Epithelial cell of umbilical artery (primary cell): ENCODE results near the gene NPPA. TPM values are rescaled to one million over a fixed set of nuclear protein-coding genes. Genes with fewer than 3 reads are reported as not detected.

Experiments
- total RNA-seq: library from RNA; depleted of rRNA; stranded (reverse); fragments of >200 nt; gene quantifications from 2 replicates; pipeline ENCODE4 v1.2.3, GENCODE V29; 2014

Gene NPPA
- total RNA-seq, result not detected in 2 replicates

GRCh38 chr1:11847667-11848372, at the start of gene NPPA:
Gene NPPA (minus strand): TSS chr1:11847783. CDS start chr1:11847684, 99 bp downstream.

GRCh38 chr1:11858613-11858967, 11.0 kb upstream of the NPPA start, which contains the start of gene NPPB:
Gene NPPB (minus strand): TSS chr1:11858945. CDS start chr1:11858833, 112 bp downstream.

GRCh38 chr1:11805422-11806306, 41.9 kb downstream of the NPPA start, which contains the start of the genes CLCN6 and MTHFR:
Gene CLCN6 (plus strand): TSS chr1:11806191. CDS start chr1:11806263, 72 bp downstream.
Gene MTHFR (minus strand): TSS chr1:11805964. CDS start chr1:11803116, 2,848 bp downstream.

Other genes with a start within 250 kb of the NPPA start
- gene FBXO2, start 193.4 kb downstream of the NPPA start, total RNA-seq, result 0.32 and 0.91 TPM in 2 replicates
- 9.1 and 11.1 TPM in 2 replicates for gene FBXO44, start 192.9 kb downstream of the NPPA start, total RNA-seq
- 2.3 and 9.7 TPM in 2 replicates for gene FBXO6, start 183.6 kb downstream of the NPPA start, total RNA-seq
- 36.9 and 52.9 TPM in 2 replicates for gene MAD2L2, start 166.6 kb downstream of the NPPA start, total RNA-seq
- 0.15 and 0.97 TPM in 2 replicates for gene DRAXIN, start 156.1 kb downstream of the NPPA start, total RNA-seq
- gene AGTRAP, start 111.6 kb downstream of the NPPA start, total RNA-seq, result 43.2 and 64.7 TPM in 2 replicates
- not detected in 2 replicates for gene C1orf167, start 85.6 kb downstream of the NPPA start, total RNA-seq
- gene MTHFR, start 41.8 kb downstream of the NPPA start, total RNA-seq, result 16.9 and 25.7 TPM in 2 replicates
- 8.4 and 17.8 TPM in 2 replicates for gene CLCN6, start 41.6 kb downstream of the NPPA start, total RNA-seq
- not detected in 2 replicates for gene NPPB, start 11.2 kb upstream of the NPPA start, total RNA-seq
- gene KIAA2013, start 78.6 kb upstream of the NPPA start, total RNA-seq, result 53.2 and 72.1 TPM in 2 replicates
- 348 and 477 TPM in 2 replicates for gene PLOD1, start 86.9 kb upstream of the NPPA start, total RNA-seq
- 47.1 and 50.9 TPM in 2 replicates for gene MFN2, start 132.7 kb upstream of the NPPA start, total RNA-seq
- gene MIIP, start 171.7 kb upstream of the NPPA start, total RNA-seq, result 46.4 and 49.0 TPM in 2 replicates
- under 0.01 and 0.46 TPM in 2 replicates for gene TNFRSF8, start 215.5 kb upstream of the NPPA start, total RNA-seq